HG03097 (cell line): Measurements from ENCODE around the gene SPATA13.
"Not testable (repeated sequence)": the region's sequence is repeated elsewhere in the genome, so short reads cannot be mapped to it uniquely, and the experiment has no call there.

ENCODE experiments used
- ATAC-seq: cut with Tn5 transposase; IDR thresholded peaks from one replicate; pipeline ENCODE4 v1.9.1; 2021; ENCODE audit not compliant: unreplicated experiment, low FRiP score

The SPATA13 gene

DNA sequence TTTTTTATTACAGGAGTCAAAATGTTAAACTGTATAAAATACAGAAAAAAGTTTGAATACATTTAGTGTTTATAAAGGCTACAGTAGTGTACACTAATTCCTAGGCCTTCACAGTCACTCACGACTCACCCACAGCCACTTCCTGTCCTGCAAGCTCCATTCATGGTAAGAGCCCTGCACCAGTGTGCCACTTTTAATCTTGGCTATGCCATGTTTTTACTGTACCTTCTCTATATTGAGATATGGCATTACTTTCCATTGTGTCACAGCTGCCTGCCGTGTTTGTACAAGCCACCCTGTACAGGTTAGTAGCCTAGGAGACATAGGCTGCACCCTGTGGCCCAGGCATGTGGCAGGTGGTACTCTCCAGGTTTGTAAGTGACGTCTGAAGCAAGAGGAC, 180.9 kb downstream of the SPATA13 start:
- no peak for ATAC-seq

DNA sequence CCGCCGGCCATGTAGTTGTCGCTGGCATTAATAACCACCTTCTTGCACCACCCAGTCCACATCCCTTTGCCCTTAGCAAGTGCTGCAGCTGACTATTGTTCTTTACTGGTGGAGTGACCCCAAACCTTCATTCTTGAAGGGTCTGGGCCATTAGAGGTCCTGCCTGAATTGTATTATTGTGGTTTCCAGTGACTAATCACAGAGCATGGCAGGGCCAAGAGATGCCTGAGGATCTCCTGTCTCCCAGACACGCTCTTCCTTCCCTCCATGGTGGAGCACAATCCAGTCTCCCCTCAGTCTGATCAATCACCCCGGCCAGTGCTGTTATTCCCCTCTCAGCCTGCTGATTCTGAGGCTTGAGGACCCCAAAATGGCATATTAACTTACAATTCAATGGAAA, 187.9 kb downstream of the SPATA13 start:
- ATAC-seq, result no peak

DNA sequence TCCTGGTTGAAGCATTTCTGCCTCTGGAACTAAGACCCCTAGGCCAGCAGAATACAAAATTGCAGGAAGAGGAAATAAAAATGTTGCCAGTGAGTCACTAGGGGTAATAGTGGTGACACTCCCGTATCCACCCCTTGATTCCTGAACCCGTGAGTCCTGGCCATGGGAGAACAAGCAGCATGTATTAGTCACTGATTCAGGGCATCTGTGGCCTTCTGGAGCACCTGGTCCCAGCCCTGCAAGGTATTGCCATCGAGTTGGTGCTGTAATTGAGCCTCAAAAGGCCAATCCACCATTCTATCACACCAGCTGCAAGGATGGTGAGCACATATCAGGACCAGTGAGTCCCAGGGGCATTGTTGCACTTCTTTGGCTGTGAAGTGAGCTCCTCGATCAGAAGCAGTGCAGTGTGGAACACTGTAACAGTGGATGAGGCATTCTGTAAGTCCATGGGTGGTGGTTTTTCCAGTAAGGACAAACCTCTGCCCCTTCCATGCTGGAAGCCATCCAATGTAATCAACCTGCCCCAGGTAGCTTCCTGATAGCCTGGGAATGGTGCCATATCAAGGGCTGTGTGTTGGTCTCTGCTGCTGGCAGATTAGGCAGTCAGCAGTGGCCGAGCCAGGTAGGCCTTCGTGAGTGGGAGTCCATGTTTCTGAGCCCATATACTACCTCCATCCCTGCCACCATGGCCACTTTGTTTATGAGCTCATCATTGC, 188.4 kb downstream of the SPATA13 start:
- ATAC-seq, result no peak

DNA sequence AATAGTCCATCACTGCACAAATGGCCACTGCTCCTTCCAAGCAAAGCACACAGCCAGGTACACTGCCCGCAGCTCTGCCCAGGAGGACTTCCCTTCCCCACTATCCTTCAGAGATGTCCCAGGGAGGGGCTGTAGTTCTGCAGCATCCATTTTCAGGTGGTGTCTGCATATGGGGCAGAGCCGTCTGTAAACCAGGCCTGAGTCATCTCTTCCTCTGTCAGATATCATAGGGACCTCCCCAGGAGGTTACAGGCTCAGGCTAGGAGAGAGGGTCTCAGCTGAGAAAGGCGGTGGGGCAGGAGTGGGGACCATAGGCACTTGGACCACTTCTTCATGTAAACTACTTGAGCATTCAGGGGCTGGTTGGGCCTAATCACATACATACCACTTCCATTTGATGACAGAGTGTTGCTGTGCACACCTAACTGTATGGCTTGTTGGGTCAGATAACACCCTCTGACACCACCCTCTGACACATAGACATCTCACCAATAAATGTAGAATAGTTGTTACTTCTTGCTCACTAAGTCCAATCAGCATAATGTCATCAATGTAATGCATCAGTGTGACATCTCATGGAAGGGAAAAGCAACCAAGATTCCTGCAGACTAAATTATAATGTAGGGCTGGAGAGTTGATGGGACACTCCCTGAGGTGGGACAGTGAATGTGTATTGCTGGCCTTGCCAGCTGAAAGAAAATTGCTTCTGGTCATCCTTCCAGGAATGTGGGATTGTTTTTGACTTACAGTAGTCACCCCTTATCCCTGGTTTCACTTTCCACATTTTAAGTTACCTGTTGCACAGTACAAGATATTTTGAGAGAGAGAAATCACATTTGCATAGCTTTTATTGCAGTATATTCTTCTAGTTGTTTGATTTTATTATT, 189.5 kb downstream of the SPATA13 start:
- not testable (repeated sequence) for ATAC-seq

DNA sequence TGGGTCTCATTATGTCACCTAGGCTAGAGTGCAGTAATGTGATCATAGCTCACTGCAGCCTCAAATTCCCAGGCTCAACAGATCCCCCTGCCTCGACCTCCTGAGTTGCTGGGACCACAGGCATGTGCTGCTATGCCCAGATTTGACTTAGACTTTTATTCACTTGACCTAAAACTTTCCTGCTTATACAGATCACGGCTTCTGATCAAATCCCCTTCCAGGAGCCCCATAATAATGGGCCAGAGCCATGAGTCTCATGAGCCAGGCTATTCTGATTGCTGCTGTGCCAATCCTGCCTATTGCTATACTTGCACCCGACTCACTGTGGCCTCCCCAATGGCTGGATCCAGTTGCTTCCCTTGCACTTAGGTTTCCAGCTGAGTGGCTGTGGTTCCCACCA, 190.9 kb downstream of the SPATA13 start:
- no peak for ATAC-seq

DNA sequence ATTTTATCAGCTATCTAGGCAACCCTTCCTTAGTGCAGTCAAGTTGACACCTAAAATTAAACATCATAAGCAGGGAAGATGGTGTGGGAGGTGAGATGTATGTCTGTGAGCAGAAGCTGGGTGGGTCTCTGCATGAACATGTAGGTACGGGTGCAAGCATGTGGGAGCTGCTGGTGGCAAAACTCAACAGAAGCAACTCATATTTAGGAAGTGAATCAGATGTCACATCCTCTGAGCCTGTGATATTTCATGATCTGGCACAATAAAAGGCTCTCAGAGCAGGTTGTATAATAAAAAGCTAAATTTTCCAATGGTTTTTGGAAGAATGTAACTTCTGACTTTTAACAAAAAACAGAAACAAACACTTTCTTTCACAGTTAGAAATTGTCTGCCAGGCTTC, 193.2 kb downstream of the SPATA13 start:
- no peak for ATAC-seq

DNA sequence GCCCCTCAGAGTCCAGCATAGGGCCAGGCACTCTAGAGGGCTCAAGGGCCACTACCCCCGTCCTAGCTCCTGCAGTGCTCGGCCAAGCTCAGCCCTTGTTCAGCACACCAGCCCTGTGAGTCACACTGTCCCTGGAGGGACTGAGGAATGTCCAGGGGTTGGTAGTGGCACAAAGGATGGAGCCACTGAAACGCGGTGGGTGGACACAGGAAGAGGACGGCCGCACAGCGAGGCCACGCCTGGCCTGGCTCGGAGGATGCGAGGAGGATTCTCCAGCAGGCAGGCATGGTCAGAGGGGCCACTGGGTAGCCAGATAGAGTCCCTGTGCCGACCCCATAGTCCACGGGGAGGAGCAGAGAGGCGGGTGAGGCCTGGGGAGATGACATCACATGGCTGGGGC, 194.6 kb downstream of the SPATA13 start:
- no peak for ATAC-seq

DNA sequence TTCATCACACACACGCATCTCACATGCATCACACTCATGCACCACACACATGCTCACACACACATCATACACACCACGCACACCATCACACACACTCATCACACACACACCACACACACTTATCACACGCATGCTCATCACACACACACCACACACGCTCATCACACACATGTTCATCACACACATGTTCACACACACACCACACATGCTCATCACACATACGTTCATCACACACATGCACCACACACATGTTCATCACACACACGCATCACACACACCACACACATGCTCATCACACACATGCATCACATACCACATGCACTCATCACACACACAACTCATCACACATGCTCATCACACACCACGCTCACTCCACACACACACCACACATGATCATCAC, 195.8 kb downstream of the SPATA13 start:
- ATAC-seq, result no peak
